Measurements from ENCODE around the gene FIGLA.

FIGLA gene

DNA sequence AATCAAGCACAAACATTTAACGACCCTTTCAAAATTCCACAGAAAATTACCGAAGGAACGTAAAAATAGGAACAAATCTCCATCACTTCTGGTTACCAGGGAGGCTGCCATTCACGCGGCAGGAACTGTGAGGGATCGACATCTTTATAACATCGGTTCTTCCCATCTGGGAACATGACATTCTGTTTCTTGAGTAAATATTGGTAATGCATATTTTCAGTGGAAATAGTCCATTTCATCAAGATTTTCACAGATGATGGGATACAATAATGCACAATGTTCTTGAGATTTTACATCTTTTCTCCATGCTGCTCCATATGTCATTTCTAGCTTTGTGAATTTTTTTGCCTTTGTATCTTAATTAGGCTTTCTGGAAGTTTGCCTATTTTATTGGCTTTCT is 32.5 kb downstream of the FIGLA start:
- no peak for DNase-seq (ENCODE audit: low spot score)
- in situ Hi-C loops (cut with MboI; ENCODE audit: low sequenced_read_pairs, unreplicated experiment): no loop called here
- TF ChIP-seq, protein P1, sequence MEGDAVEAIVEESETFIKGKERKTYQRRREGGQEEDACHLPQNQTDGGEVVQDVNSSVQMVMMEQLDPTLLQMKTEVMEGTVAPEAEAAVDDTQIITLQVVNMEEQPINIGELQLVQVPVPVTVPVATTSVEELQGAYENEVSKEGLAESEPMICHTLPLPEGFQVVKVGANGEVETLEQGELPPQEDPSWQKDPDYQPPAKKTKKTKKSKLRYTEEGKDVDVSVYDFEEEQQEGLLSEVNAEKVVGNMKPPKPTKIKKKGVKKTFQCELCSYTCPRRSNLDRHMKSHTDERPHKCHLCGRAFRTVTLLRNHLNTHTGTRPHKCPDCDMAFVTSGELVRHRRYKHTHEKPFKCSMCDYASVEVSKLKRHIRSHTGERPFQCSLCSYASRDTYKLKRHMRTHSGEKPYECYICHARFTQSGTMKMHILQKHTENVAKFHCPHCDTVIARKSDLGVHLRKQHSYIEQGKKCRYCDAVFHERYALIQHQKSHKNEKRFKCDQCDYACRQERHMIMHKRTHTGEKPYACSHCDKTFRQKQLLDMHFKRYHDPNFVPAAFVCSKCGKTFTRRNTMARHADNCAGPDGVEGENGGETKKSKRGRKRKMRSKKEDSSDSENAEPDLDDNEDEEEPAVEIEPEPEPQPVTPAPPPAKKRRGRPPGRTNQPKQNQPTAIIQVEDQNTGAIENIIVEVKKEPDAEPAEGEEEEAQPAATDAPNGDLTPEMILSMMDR (IDR thresholded peaks at IDR 0.05; ENCODE audit: borderline replicate concordance, control extremely low read depth, extremely low read depth, insufficient read depth, missing control alignments): no peak

GRCh38 chr2:70757360-70757759 is 33.1 kb downstream of the FIGLA start:
- no peak for DNase-seq (ENCODE audit: low spot score)
- TF ChIP-seq, protein P1 (IDR thresholded peaks at IDR 0.05; ENCODE audit: borderline replicate concordance, control extremely low read depth, extremely low read depth, insufficient read depth, missing control alignments): no peak
- in situ Hi-C loops (cut with MboI; ENCODE audit: low sequenced_read_pairs, unreplicated experiment): no loop called here

GRCh38 chr2:70756128-70756527 is 34.3 kb downstream of the FIGLA start:
- in situ Hi-C loops (cut with MboI; ENCODE audit: low sequenced_read_pairs, unreplicated experiment): no loop called here
- no peak for DNase-seq (ENCODE audit: low spot score)
- TF ChIP-seq, protein P1 (IDR thresholded peaks at IDR 0.05; ENCODE audit: borderline replicate concordance, control extremely low read depth, extremely low read depth, insufficient read depth, missing control alignments): no peak

GRCh38 chr2:70753902-70754301 is 36.5 kb downstream of the FIGLA start:
- in situ Hi-C loops (cut with MboI; ENCODE audit: low sequenced_read_pairs, unreplicated experiment): no loop called here
- TF ChIP-seq, protein P1 (IDR thresholded peaks at IDR 0.05; ENCODE audit: borderline replicate concordance, control extremely low read depth, extremely low read depth, insufficient read depth, missing control alignments): no peak
- no peak for DNase-seq (ENCODE audit: low spot score)

DNA sequence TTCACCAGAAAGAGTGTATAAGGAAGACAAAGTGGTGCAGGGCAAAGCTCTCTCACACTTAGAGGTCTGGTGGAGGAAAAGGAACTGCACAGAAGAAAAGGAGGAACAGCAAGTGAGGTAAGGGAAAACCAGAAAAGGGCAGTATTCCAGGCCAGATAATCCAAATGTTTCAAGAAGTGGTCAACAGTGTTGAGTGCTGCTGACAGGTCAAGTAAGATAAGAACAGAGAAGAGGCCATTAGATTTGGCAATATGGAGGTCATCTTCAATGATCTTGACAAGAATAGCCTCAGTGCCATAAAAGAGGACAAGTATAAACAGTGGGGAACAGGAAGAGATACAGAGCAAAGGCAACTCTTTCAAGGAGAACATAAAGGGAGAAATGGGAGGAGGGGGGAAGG is 37.4 kb downstream of the FIGLA start:
- in situ Hi-C loops (cut with MboI; ENCODE audit: low sequenced_read_pairs, unreplicated experiment): no loop called here
- TF ChIP-seq, protein P1 (IDR thresholded peaks at IDR 0.05; ENCODE audit: borderline replicate concordance, control extremely low read depth, extremely low read depth, insufficient read depth, missing control alignments): no peak
- no peak for DNase-seq (ENCODE audit: low spot score)

DNA sequence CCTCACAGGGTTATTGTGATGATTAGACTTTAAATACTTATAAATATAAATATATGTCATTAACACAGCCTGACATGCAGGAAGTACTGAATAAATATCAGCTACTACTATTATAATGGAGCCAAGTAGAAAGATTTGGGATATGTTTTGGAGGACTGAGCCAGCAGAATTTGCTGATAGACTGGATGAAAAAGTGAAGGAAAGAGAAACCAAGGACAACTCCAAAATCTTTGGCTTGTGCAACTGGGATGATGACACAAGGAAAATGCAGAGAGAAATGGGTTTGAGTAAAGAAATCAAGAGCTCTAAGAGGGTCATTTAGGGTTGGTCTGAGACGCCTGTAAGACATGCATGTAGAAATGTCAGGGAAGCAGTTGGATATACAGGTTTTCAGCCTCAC is 38.0 kb downstream of the FIGLA start:
- DNase-seq (ENCODE audit: low spot score): no peak
- TF ChIP-seq, protein P1 (IDR thresholded peaks at IDR 0.05; ENCODE audit: borderline replicate concordance, control extremely low read depth, extremely low read depth, insufficient read depth, missing control alignments): no peak
- in situ Hi-C loops (cut with MboI; ENCODE audit: low sequenced_read_pairs, unreplicated experiment): no loop called here

DNA sequence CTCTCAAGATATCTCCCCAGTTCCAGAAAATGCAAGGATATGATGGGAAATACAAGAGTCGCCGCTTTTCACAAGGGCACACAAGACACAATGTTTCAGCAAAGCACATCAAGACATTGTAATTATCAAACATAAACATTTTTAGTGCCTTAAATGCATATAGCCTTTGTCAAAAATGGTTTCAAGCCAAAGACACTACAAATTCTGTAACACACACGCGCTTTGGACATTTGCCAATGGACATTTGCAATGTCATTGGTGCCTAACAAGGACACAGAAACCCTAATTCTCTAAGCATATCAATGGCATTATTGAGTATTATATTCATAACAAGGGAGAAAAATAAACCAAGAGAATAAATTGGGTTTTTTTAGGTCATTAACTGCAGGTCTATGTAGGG is 38.6 kb downstream of the FIGLA start:
- in situ Hi-C loops (cut with MboI; ENCODE audit: low sequenced_read_pairs, unreplicated experiment): no loop called here
- DNase-seq (ENCODE audit: low spot score): no peak
- TF ChIP-seq, protein P1 (IDR thresholded peaks at IDR 0.05; ENCODE audit: borderline replicate concordance, control extremely low read depth, extremely low read depth, insufficient read depth, missing control alignments): no peak

All from GM13976 (cell line).